HL-60 (cell line): ENCODE measurements around the gene IL1B.

Source experiments
- DNase-seq, 2 experiments: peaks; one replicate each; pipeline ENCODE4 v3.0.0-alpha.2; 2010 to 2020; ENCODE audit warnings: low read depth in 1 of 2, low spot score in 1 of 2
- H3K27ac ChIP-seq: fragments of 250-450 bp; sonication (Bioruptor Pico); replicated peaks from 2 replicates; pipeline ENCODE4 v1.5.1; 2020; ENCODE audit warnings: mild to moderate bottlenecking, moderate library complexity
- H3K27me3 ChIP-seq: fragments of 250-450 bp; sonication (Bioruptor Pico); 2 replicates; pipeline ENCODE4 v1.5.1; 2021; ENCODE audit warnings: mild to moderate bottlenecking, moderate library complexity; ENCODE audit not compliant: insufficient read depth, poor library complexity, severe bottlenecking
- H3K4me3 ChIP-seq: replicated peaks from 2 replicates; pipeline ENCODE4 v1.5.1; 2011; ENCODE audit warnings: mild to moderate bottlenecking, control low read depth, low read length; ENCODE audit not compliant: insufficient read depth
- CTCF ChIP-seq: IDR thresholded peaks from one replicate; pipeline ENCODE4 v1.5.1; 2011; ENCODE audit warnings: low read length, control low read depth, inconsistent platforms; ENCODE audit not compliant: insufficient read depth
- GABPA ChIP-seq: IDR thresholded peaks from 2 replicates; pipeline ENCODE4 v1.6.1; 2012; ENCODE audit warnings: low read depth
- POLR2AphosphoS5 ChIP-seq: IDR thresholded peaks from 2 replicates; pipeline ENCODE4 v1.6.1; 2012; ENCODE audit warnings: low read depth
- REST ChIP-seq: IDR thresholded peaks from 2 replicates; pipeline ENCODE4 v1.6.1; 2012; ENCODE audit warnings: low read depth; ENCODE audit not compliant: insufficient replicate concordance
- SPI1 ChIP-seq: IDR thresholded peaks from 2 replicates; pipeline ENCODE4 v1.6.1; 2012; ENCODE audit warnings: low read depth, mild to moderate bottlenecking, borderline replicate concordance

Gene IL1B

GRCh38 chr2:112788653-112789052 is 47.9 kb downstream of the IL1B start:
- H3K27me3 ChIP-seq = no peaks in the 10 kb centered on the region
- TF ChIP-seq SPI1 (no peak), CTCF (no peak), REST (no peak), POLR2AphosphoS5 (no peak), GABPA (no peak)
- H3K27ac ChIP-seq = no peak overlapping the region
- no peak overlapping the region for H3K4me3 ChIP-seq
- DNase-seq = no peak

GRCh38 chr2:112787729-112788393 is 48.7 kb downstream of the IL1B start:
- Histone ChIP-seq H3K4me3 (no peak overlapping the region), H3K27ac (peak overlapping the region; percentile 66), H3K27me3 (no peaks in the 10 kb centered on the region)
- peak; percentile 85 to 88 for DNase-seq
- no peak for TF ChIP-seq REST
- peak; percentile 52; the same call in 1 of the 2 replicates for TF ChIP-seq POLR2AphosphoS5
- peak; percentile 97 for TF ChIP-seq SPI1
- TF ChIP-seq CTCF = no peak
- no peak for TF ChIP-seq GABPA

DNA sequence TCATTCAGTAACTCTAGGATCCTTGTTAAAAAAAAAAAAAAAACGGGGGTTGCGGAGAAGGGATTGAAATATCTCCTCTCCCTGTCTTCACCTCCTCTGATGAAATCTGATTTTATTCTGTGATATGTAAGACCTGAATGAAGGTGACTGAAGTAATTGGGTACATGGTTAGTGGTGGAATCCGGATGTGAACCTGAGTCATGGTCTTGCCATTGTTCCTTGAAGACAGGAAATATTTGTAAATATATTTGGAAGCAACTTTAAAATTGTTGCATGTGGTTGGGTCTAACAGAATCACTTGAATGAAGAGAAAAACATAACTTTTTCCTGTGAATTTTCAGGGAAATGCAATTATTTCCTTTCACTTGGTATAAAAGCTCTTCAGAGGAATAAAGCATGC is 49.3 kb downstream of the IL1B start:
- peak overlapping the region; percentile 66 for H3K27ac ChIP-seq
- TF ChIP-seq REST (no peak), POLR2AphosphoS5 (no peak), SPI1 (no peak), CTCF (no peak), GABPA (no peak)
- H3K4me3 ChIP-seq = no peak overlapping the region
- DNase-seq = no peak
- no peaks in the 10 kb centered on the region for H3K27me3 ChIP-seq
